ENCODE results near the gene TCEAL9.
A peak's percentile ranks its signal among the peaks of the same experiment; 100 is the strongest.
"Not testable (repeated sequence)": the region's sequence is repeated elsewhere in the genome, so short reads cannot be mapped to it uniquely, and the experiment has no call there.

Gene TCEAL9

GRCh38 chrX:103356130-103356798 lies at the start of gene TCEAL9:
Gene TCEAL9 (plus strand): TSS chrX:103356506. CDS start chrX:103357685, 1,179 bp downstream.
- no peak for DNase-seq (ENCODE audit: low read depth)

GRCh38 chrX:103309860-103310554 lies 46.3 kb upstream of the TCEAL9 start:
- no peak for DNase-seq (ENCODE audit: low read depth)

GRCh38 chrX:103310555-103311398 lies 45.5 kb upstream of the TCEAL9 start, which contains the start of gene BEX2:
Gene BEX2 (minus strand): TSS chrX:103310990. CDS start chrX:103309976, 1,014 bp downstream.
- peak; percentile 70 for DNase-seq (ENCODE audit: low read depth)

- DNase-seq (ENCODE audit: low read depth): no peak
Measured at GRCh38 chrX:103311399-103311780, 44.9 kb upstream of the TCEAL9 start.

- DNase-seq (ENCODE audit: low read depth): no peak
Measured at GRCh38 chrX:103329991-103330390, 26.3 kb upstream of the TCEAL9 start, which contains the start of gene TCEAL7. Gene TCEAL7 (plus strand): TSS chrX:103330239. CDS start chrX:103331404, 1,165 bp downstream.

GRCh38 chrX:103330681-103331288 lies 25.5 kb upstream of the TCEAL9 start:
- no peak for DNase-seq (ENCODE audit: low read depth)

- DNase-seq (ENCODE audit: low read depth): no peak
Measured at GRCh38 chrX:103338663-103339062, 17.6 kb upstream of the TCEAL9 start.

- peak; percentile 13 for DNase-seq (ENCODE audit: low read depth)
Measured at GRCh38 chrX:103343105-103343504, 13.2 kb upstream of the TCEAL9 start.

GRCh38 chrX:103344606-103345005 lies 11.7 kb upstream of the TCEAL9 start:
- DNase-seq (ENCODE audit: low read depth): no peak

- no peak for DNase-seq (ENCODE audit: low read depth)
Measured at GRCh38 chrX:103347682-103348397, 8.5 kb upstream of the TCEAL9 start.

- DNase-seq (ENCODE audit: low read depth): no peak
Measured at GRCh38 chrX:103356858-103357257, 552 bp downstream of the TCEAL9 start.

- no peak for DNase-seq (ENCODE audit: low read depth)
Measured at GRCh38 chrX:103357871-103358270, 1.6 kb downstream of the TCEAL9 start.

GRCh38 chrX:103359605-103360004 lies 3.3 kb downstream of the TCEAL9 start:
- DNase-seq (ENCODE audit: low read depth): not testable (repeated sequence)

GRCh38 chrX:103360092-103360491 lies 3.8 kb downstream of the TCEAL9 start:
- DNase-seq (ENCODE audit: low read depth): no peak

- no peak for DNase-seq (ENCODE audit: low read depth)
Measured at GRCh38 chrX:103360916-103361315, 4.6 kb downstream of the TCEAL9 start.

- DNase-seq (ENCODE audit: low read depth): no peak
Measured at GRCh38 chrX:103361798-103362197, 5.5 kb downstream of the TCEAL9 start.

- DNase-seq (ENCODE audit: low read depth): no peak
Measured at GRCh38 chrX:103362474-103362873, 6.2 kb downstream of the TCEAL9 start.

GRCh38 chrX:103363046-103363445 lies 6.7 kb downstream of the TCEAL9 start:
- DNase-seq (ENCODE audit: low read depth): no peak

GRCh38 chrX:103367502-103367901 lies 11.2 kb downstream of the TCEAL9 start:
- no peak for DNase-seq (ENCODE audit: low read depth)

GRCh38 chrX:103369479-103369878 lies 13.2 kb downstream of the TCEAL9 start:
- DNase-seq (ENCODE audit: low read depth): no peak

GRCh38 chrX:103372886-103373285 lies 16.6 kb downstream of the TCEAL9 start:
- DNase-seq (ENCODE audit: low read depth): no peak

Data from activated T-cell treated with anti-CD3 and anti-CD28 coated beads for 24 hours (primary cell).